ENCODE measurements around the gene PHF13.

DNA sequence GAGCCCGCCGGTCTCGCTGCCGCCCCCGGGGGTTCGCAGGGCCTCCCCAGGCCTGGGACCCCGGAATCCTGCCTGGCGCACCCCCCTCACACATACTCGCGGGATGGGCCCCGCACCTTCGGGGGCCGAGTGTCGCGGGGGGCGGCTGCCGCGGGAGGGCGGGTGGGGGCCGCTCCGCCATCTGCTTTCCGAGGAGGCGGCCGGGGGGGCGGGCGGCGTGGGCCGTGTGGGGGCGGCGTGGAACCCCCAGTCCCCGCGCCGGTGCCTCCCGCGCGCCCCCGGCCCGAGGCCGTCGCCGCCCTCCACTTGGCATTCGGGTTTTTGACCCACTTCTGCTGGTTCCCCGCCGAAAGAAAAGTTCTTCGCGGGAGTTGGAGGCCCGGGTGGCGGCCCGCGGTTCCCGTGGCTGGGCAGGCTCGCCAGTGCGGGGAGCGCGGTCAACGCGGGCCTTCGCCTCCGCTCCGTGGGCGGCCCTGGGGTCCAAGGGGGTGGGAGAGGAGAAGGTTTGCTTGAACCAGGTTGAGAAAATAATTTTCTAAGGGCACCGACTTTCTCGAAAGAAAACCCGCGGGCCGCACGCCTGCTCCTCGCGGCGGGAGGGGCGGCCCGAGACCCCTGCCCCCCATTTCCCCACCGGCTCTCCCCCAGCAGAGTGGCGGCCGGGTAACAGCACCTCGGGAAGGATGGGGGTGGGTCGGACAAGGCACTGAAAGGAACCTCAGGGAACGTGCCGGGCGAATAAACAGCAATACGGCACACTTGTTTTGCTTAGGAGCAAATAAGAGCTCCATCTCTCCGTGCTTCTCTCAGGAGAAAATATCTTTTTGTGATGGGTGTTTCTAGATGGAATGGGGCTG lies 1.6 kb downstream of the PHF13 start:
- no peak for TF ChIP-seq POLR2A (IDR thresholded peaks at IDR 0.05; ENCODE audit: low read length)
- TF ChIP-seq GATA1 (IDR thresholded peaks at IDR 0.05; ENCODE audit: low read depth, low read length) = no peak

All from erythroblast (primary cell).